ENCODE results near the gene KCNN3.

Gene KCNN3

DNA sequence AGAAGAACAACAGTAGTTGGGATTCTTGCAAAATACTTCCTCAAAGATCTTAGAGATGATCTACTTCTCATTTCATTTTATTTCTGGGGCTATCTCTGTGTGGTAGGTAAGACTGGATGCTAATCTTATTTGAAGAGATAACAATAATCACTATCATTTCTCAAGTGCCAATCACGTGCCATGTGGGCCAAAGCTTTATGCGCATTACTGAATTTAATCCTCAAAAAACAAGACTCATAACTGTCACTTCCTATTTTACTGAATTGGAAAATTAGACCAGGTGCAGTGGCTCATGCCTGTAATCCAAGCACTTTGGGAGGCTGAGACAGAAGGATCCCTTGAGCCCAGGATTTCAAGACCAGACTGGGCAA, 121.7 kb downstream of the KCNN3 start:
- no peak for DNase-seq (ENCODE audit: low spot score)

DNA sequence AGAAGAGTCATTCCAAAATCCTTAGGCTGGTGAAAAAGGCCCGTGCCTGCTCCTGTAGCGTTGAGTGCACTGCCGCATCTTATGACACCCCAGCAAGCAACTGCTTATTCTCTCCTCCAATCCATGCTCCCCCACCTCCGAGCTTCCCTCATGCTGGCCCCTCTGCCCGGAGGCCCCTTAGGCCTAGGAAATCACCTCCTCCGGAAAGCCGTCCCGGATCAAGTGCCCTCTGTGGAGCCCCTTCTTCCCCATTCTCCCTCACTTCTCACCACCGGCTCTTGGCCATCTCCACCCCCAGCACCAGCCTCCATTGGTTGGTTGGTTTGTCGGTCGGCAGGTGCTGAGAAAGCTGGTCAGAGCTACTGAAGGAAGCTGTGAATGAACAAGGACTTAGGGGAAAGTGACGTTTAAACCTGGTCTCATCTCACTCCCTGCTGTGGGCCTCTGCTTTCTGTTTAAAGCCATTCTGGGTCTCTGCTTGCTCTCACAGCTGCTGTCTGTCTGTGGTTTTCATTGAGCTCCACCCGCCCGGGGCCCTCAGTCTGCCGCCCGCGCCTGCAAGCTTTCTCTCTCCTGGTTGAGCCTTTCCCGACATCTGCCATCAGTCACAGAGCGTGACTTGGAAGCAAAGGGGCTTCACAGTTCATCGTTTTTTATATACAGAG, 122.2 kb downstream of the KCNN3 start:
- peak; percentile 41 for DNase-seq (ENCODE audit: low spot score)

GRCh38 chr1:154747380-154747739, 122.7 kb downstream of the KCNN3 start:
- no peak for DNase-seq (ENCODE audit: low spot score)

GRCh38 chr1:154746622-154747299, 123.3 kb downstream of the KCNN3 start:
- DNase-seq (ENCODE audit: low spot score): no peak

DNA sequence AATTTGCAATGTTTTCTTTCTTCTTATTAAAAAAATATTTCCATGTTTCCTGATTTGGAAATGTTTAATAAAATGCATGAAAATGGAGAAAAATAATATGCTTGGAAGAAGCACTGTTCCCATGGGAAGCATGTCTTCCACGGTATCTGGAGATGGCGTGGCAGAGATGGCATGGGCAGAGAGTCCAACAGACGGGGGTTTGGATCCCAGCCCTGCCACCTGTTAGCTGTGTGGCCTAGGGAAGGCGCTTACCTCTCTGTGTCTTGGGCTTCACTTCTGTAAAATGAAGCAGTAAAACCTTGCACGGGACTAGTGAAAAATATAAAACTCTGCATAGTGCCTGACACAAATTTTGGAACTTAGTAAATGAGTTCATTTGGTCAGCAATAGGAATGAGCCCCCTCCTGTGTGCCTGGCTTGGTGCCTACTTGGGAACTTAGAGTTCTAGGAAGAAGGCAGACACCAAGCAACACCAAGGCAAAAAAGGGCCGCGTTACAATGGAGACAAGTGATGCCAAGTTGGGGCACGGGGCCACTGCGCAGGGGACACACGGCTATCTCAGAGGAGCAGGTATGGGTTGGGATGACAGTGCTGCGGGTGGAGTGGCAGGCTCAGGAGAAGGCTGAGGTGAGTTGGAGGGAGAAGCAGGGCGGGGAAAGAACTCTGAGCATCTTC, 124.2 kb downstream of the KCNN3 start:
- no peak for DNase-seq (ENCODE audit: low spot score)

DNA sequence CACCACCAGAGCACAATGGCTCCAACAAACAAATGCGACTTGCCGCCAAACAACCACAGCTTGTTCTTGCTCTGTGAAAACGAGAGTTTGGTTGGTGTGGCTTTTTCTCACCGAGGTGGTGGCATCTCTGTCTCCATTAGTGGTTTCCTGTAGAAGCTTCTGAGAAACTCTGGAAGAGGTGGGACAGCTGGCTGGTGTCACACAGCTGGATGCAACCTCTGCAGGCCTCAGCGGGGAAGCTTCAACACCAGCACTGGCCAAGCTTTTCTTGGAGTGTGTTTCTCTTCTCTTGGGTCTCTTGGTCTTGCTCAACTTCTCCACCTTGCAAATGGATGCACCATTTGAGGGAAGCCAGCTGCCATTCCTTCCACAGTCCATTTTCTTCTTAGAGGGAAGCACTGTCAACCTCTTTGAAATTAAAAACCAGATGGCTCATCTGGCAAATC, 124.8 kb downstream of the KCNN3 start:
- DNase-seq (ENCODE audit: low spot score): no peak

DNA sequence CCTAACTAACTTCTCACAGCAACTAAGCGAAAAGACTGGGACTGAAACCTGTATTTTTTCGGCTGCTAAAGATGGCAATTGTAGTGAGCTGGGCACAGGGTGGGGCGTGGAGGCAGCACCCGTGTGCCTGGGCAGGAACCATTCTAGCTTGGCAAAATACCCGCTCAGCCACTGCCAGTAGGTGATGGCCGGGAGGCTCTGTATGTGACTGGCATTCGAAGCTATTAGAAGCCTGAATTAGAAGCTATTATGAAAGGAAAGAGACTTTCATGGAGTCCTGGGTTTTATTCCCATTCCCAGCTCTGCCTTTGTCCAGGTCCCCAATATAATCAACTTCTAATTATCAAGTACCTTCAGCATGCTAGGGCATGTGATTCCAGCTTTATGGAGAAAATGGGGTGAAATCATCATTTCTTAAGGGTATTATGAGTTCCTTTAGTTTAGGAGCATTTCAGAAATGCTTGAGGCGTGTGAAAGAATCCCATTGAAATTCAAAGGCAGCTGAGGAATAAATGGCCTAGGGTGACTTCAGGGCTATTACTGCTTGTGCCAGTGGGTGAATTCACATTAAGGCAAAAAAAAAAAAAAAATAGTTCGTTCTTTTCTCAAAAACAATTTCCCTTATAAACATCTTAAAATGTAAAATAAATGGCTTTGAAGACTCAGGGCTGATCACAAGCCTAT, 125.6 kb downstream of the KCNN3 start:
- DNase-seq (ENCODE audit: low spot score): peak; percentile 76

- no peak for DNase-seq (ENCODE audit: low spot score)
Observed at GRCh38 chr1:154743526-154744036, 126.5 kb downstream of the KCNN3 start.

DNA sequence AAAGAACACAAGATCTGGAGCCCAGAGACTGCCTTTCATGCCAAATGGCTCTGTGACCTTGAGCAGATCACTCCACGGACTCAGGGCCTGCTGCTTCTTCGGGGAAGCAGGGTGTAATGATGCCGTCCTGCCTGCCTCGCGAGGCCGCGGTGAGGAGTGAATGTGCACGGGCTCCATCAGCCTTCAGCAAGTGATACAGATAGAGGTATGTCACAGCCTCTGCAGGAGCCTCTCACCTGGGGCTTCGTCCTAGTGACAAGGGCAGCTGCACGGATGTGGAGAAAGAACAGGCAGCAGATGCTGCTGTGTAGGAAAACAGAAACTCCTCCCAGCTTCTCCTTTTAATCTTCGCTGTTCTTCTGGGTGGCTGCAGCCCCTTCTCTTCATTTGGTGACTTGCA, 127.5 kb downstream of the KCNN3 start:
- no peak for DNase-seq (ENCODE audit: low spot score)

GRCh38 chr1:154741741-154742495, 128.2 kb downstream of the KCNN3 start:
- DNase-seq (ENCODE audit: low spot score): no peak

GRCh38 chr1:154741327-154741726, 128.8 kb downstream of the KCNN3 start:
- no peak for DNase-seq (ENCODE audit: low spot score)

- no peak for DNase-seq (ENCODE audit: low spot score)
Observed at GRCh38 chr1:154739654-154740053, 130.4 kb downstream of the KCNN3 start.

DNA sequence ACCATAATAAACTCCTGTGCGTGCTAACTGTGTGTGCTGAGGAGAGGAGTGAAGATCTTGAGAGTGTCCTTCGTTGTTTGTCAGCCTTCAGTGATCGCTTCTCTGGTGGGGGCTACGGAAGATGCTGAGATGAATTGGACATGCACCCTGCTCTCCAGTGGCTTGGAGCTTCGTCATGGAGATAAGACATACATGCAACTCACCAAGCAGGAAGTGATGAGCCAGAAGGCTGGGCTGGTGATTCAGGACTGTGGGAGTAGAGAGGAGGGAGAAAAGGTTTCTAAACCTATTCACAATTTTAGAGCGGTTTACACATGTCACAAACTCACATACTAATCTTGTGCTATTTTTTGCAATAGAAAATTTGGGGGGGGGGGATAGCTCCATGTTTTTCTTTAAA, 133.2 kb downstream of the KCNN3 start:
- DNase-seq (ENCODE audit: low spot score): no peak

DNA sequence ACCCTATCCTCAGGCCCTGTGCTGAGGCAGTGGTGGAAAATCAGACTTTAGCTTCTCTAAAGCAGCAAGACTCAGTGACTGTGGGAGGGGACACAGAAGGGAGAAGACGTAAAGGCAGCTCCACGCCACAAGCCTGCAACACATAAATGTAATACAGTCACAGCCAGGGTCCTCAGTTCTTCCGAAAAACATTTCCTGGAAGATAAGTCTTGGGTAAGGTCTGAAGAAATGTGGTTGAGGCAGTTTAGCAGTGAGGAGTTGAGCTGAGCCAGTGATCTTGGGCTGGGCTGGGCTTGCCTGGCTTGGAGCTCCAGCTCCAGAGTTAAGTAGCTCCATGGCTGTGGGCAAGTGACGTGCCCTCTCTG, 134.3 kb downstream of the KCNN3 start:
- no peak for DNase-seq (ENCODE audit: low spot score)

GRCh38 chr1:154735061-154735803, 134.8 kb downstream of the KCNN3 start:
- no peak for DNase-seq (ENCODE audit: low spot score)

DNA sequence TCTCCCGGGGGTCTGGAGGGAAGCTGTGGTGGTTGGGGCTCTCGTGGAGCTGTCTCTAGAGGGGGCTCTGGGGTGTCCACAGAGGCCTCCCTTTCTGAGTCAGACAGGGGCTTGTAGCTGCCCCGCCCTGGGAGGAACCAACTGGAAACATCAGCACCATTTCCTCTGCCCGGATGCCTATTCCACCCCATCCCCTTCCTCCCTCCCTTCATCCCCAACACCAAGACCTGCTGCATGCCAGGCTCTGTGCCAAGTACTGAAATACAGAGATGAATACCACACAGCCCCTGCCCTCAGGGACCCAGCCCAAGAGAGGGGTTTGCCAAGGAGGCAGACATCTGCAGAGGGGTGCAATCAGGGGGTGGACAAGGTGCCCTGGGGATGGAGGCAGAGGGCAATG, 136.5 kb downstream of the KCNN3 start:
- DNase-seq (ENCODE audit: low spot score): no peak

DNA sequence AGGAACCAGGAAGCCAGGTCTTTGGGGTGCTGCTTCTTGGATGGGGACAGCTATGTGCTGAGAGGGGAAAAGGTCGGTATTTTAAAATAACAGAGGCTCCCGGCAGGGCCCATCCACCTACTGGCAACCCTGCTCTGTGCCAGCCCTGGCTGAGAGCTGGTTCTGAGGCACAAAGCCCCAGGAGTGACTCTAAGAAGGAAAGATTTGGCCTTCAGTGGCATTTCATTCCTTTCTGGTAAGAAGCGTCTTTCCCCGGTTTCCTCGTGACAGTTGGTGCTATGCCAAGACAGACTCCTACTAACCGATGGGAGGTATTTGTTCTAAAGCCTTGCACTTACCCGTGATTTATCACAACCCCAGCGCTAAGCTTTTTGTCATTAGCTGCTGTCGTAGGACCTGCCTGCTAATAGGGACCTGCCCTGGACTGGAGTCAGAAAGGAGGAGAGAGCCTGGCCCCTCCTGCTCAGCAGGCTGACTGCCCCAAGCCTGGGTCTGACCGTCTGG, 139.0 kb downstream of the KCNN3 start:
- DNase-seq (ENCODE audit: low spot score): peak; percentile 54

DNA sequence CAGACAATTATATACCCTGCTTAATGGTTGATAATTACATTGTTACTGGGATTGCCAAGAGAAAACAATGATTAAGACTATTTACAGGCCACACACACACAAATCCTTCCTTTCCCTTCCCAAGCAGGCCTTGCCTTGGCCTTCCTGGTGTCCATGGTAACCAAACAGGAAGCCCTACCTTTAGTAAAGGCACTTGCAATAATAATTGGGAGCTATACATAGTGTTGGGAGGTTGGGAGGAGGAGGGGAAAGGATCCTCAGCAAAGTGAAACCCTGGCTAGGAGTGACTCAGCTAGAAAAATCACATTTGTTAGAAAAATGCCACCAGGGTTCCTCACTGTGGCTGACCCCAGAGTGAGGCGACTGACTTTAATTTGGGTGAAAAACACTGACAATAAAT, 139.8 kb downstream of the KCNN3 start:
- no peak for DNase-seq (ENCODE audit: low spot score)

DNA sequence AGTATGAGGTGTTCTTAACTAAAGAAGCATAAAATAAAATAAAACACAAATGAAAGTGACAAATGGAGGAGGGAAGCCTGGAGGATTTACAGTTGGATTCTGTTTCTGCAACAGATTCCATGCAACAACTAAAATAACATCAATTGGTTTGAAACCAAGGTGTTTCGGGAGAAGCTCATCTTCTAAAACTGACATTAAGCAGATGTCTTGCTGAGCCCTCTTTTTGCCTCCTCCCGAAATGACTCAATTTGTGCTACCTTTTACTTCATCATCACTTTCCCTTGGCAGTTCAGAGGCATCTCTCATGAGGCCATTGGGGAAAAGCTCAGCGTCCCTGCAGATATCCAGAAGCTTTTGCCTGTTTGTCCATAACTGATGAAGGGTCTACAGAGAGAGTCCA, 140.5 kb downstream of the KCNN3 start:
- no peak for DNase-seq (ENCODE audit: low spot score)

GRCh38 chr1:154729031-154729442, 141.0 kb downstream of the KCNN3 start:
- DNase-seq (ENCODE audit: low spot score): no peak

All from Ammon's horn (tissue), 1 donor.